ENCODE measurements around the gene PRKN. TPM values are rescaled to one million over a fixed set of nuclear protein-coding genes. Genes with fewer than 3 reads are reported as not detected.
A peak's percentile ranks its signal among the peaks of the same experiment; 100 is the strongest.

PRKN gene
- total and polyA plus RNA-seq, 8 donors, result 0.82 to 7.2 (median 2.9) TPM

- no peaks in the 10 kb centered on the region for H3K27me3 ChIP-seq
- FAIRE-seq (no peak), ATAC-seq (no peak), DNase-seq (no peak)
- H3K4me1 ChIP-seq, result peaks cover 0 to 7% (median 4%) of the 10 kb centered on the region in 3 donors
- 78 to 84% methylated on average over 4 of the region's 4 CpGs for WGBS, 2 donors
- H3K4me3 ChIP-seq, result no peak overlapping the region
- no peak overlapping the region for H3K27ac ChIP-seq
- intact Hi-C loops (cut with DNase I), result no loop called here
- no peak for TF ChIP-seq CTCF (IDR thresholded peaks at IDR 0.05)
- no peaks in the 10 kb centered on the region for H3K9me3 ChIP-seq
- no peaks in the 10 kb centered on the region for H3K36me3 ChIP-seq
Measured at GRCh38 chr6:162709431-162709830, 18.1 kb downstream of the PRKN start.

DNA sequence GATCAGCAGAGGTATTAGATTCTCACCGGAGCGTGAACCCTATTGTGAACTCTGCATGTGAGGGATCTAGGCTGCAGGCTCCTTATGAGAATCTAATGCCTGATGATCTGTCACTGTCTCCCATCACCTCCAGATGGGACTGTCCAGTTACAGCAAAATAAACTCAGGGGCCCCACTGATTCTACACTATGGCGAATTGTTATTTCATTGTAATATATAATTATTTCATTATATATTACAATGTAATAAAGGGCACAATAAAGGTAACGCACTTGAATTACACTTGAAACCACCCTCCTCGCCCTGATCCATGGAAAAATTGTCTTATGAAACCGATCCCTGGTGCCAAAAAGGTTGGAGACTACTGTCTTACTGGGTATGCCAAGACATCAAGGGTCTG lies 18.6 kb downstream of the PRKN start:
- DNase-seq, result no peak
- Histone ChIP-seq H3K27me3 (no peaks in the 10 kb centered on the region), H3K4me3 (no peak overlapping the region), H3K27ac (no peak overlapping the region), H3K9me3 (no peaks in the 10 kb centered on the region), H3K4me1 (peaks cover 0 to 7% (median 4%) of the 10 kb centered on the region in 3 donors), H3K36me3 (no peaks in the 10 kb centered on the region)
- TF ChIP-seq CTCF (IDR thresholded peaks at IDR 0.05), result no peak
- 94 to 96% methylated on average over 6 of the region's 6 CpGs for WGBS, 2 donors
- no peak for FAIRE-seq
- no peak for ATAC-seq
- intact Hi-C loops (cut with DNase I), result no loop called here

DNA sequence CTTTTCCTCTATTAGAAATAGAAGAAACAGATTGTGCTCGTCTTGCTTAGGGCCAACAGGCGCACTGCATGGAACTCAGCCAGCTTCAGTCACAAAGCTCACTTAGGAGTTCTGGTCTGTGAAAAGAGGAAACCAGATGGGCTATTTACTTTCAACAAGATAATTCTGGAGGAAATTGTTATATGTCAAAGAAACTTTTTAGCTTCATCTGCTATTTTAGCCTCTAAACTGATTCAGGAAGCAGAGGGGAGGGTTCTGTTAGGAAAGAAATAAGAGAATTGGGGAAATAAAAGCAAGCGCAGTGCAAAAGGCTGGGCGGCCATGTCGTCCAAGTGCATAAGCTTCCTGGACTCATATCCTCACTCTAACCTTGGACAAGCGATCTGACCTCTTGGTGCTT lies 21.3 kb downstream of the PRKN start:
- Histone ChIP-seq H3K27me3 (no peaks in the 10 kb centered on the region), H3K4me3 (peak overlapping the region in 2 of 4 donors; percentile 12 to 20), H3K27ac (peak overlapping the region in 1 of 4 donors; percentile 40), H3K4me1 (peaks cover 0 to 7% (median 4%) of the 10 kb centered on the region in 3 donors), H3K9me3 (no peaks in the 10 kb centered on the region), H3K36me3 (no peaks in the 10 kb centered on the region)
- ATAC-seq, result peak; percentile 79 to 93 (median 86)
- intact Hi-C loops (cut with DNase I), result no loop called here
- 40 to 42% methylated on average over 6 of the region's 6 CpGs for WGBS, 2 donors
- no peak for FAIRE-seq
- DNase-seq, result peak in 4 of 6 donors; percentile 28 to 65 (median 44)
- no peak for TF ChIP-seq CTCF (IDR thresholded peaks at IDR 0.05)

- no peaks in the 10 kb centered on the region for H3K36me3 ChIP-seq
- ATAC-seq (peak in 3 of 4 donors; percentile 52 to 78 (median 70)), DNase-seq (no peak), FAIRE-seq (no peak)
- no peak overlapping the region for H3K27ac ChIP-seq
- H3K4me1 ChIP-seq, result peaks cover 0 to 7% (median 4%) of the 10 kb centered on the region in 3 donors
- no peak for TF ChIP-seq CTCF (IDR thresholded peaks at IDR 0.05)
- WGBS, 2 donors, result 28 to 30% methylated on average over 4 of the region's 4 CpGs
- H3K9me3 ChIP-seq, result no peaks in the 10 kb centered on the region
- no peaks in the 10 kb centered on the region for H3K27me3 ChIP-seq
- intact Hi-C loops (cut with DNase I), result no loop called here
- H3K4me3 ChIP-seq, result peak overlapping the region in 2 of 4 donors; percentile 12 to 20
Measured at GRCh38 chr6:162705736-162706135, 21.8 kb downstream of the PRKN start.

DNA sequence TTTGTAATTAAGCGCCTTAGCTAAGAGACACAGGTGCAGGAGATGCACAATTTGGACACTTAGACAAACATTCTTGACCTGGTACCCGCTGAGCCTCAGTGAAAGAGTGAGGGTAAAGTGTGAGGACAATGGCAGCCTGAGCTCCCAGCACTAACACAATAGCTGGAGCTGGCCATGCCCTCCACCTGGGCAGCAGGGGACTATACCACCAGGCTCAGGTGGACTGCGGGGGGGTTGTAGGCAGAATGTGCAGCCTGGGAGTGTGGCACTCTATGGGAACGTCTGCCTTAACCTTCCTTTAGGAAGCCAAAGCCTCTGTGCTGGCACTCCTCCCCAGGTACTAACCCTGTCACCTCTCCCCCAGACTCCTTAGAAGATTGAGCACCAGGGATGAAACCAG lies 23.6 kb downstream of the PRKN start:
- Histone ChIP-seq H3K9me3 (no peaks in the 10 kb centered on the region), H3K27me3 (no peaks in the 10 kb centered on the region), H3K27ac (no peak overlapping the region), H3K36me3 (no peaks in the 10 kb centered on the region), H3K4me3 (no peak overlapping the region), H3K4me1 (peaks cover 0 to 7% (median 4%) of the 10 kb centered on the region in 3 donors)
- DNase-seq, result no peak
- WGBS, 2 donors, result 92 to 94% methylated on average over 4 of the region's 4 CpGs
- no peak for ATAC-seq
- FAIRE-seq, result no peak
- intact Hi-C loops (cut with DNase I), result no loop called here
- TF ChIP-seq CTCF (IDR thresholded peaks at IDR 0.05), result no peak

All from pancreas (tissue), 10 donors.